Heart right ventricle (tissue), 16 donors: ENCODE measurements around the gene PIK3CD. TPM values are rescaled to one million over a fixed set of nuclear protein-coding genes. Genes with fewer than 3 reads are reported as not detected.
"Not testable (repeated sequence)": the region's sequence is repeated elsewhere in the genome, so short reads cannot be mapped to it uniquely, and the experiment has no call there.

ENCODE experiments used
- ATAC-seq, 8 donors: fragments of 200-7000 bp; cut with Tn5 transposase; one replicate each; pipeline ENCODE4 v1.9.1; 2020; ENCODE audit warnings: mild to moderate bottlenecking in 8 of 8, moderate library complexity in 8 of 8, moderate number of reproducible peaks in 1 of 8
- DNase-seq, 2 donors: peaks; one replicate each; pipeline ENCODE4 v3.0.0-alpha.2; 2020
- H3K27ac ChIP-seq, 10 donors: fragments of 200-600 bp; sonication (generic) in 2 of 10; one replicate each; pipeline versions ENCODE4 v1.5.0 to v1.8.0; 2020 to 2022; ENCODE audit warnings: mild to moderate bottlenecking in 3 of 10
- H3K27me3 ChIP-seq, 7 donors: fragments of 200-600 bp; one replicate each; pipeline ENCODE4 v1.8.0; 2021 to 2022; ENCODE audit warnings: mild to moderate bottlenecking in 2 of 7
- H3K36me3 ChIP-seq, 9 donors: fragments of 200-600 bp; sonication (generic) in 1 of 9; one replicate each; pipeline versions ENCODE4 v1.5.0 to v1.8.0; 2020 to 2022; ENCODE audit warnings: mild to moderate bottlenecking in 2 of 9
- H3K4me1 ChIP-seq, 9 donors: fragments of 200-600 bp; sonication (generic) in 1 of 9; one replicate each; pipeline versions ENCODE4 v1.5.0 to v1.8.0; 2020 to 2022; ENCODE audit warnings: mild to moderate bottlenecking in 4 of 9
- H3K4me3 ChIP-seq, 10 donors: fragments of 200-600 bp; sonication (generic) in 2 of 10; one replicate each; pipeline versions ENCODE4 v1.5.0 to v1.8.0; 2020 to 2022; ENCODE audit warnings: mild to moderate bottlenecking in 7 of 10, moderate library complexity in 2 of 10
- H3K9me3 ChIP-seq, 11 donors: fragments of 200-600 bp in 10 of 11; sonication (generic) in 2 of 11; one replicate each; pipeline versions ENCODE4 v1.5.0 to v1.8.0; 2013 to 2022; ENCODE audit warnings: mild to moderate bottlenecking in 2 of 11, control low read depth in 1 of 11, moderate library complexity in 1 of 11
- WGBS, 2 donors: extraction: QIAGEN DNeasy Blood & Tissue Kit; methylation state at CpG; one replicate each; pipeline ENCODE4 v1.1.7; 2013; ENCODE audit warnings: inconsistent platforms in 1 of 2; 5-methylcytosine and 5-hydroxymethylcytosine counted together
- intact Hi-C, 10 donors: fragments of 100-400 bp; cut with DNase I; formaldehyde crosslinking; loops; one replicate each; pipeline versions ENCODE4 v1.11.1 to v1.14.2; 2022
- polyA plus RNA-seq, 2 donors: library from polyadenylated mRNA; stranded (reverse); fragments of 200-250 nt; gene quantifications; one replicate each; pipeline ENCODE4 v1.2.3, GENCODE V29; 2013
- total RNA-seq, 10 donors: library from RNA; stranded (reverse); fragmentation: NEBNext Ultra II Directional in 3 of 10; extraction: Animal tissue kit (Norgen Biotek cat#: 25700) in 3 of 10; gene quantifications; one replicate each; pipeline versions ENCODE4 v1.2.1 to v1.2.4, GENCODE V29; 2021 to 2023
- TF ChIP-seq, protein P1 (sequence below), 9 donors: fragments of 200-600 bp; sonication (generic) in 2 of 9; IDR thresholded peaks; one replicate each; pipeline versions ENCODE4 v1.5.0 to v1.8.0; 2021 to 2022; ENCODE audit warnings: antibody characterized with exemption in 9 of 9, mild to moderate bottlenecking in 5 of 9, moderate library complexity in 1 of 9
- donor health status: Arrhythmogenic right ventricular cardiomyopathy.
- donor health status: ischemic (EF 13 %, LVEDD 7.1; RV severe dilation, severe dysfunction).
- donor health status: healthy with polysubstance abuse.
- donor health status: DM: no; HTN: yes; CAD: no.
- donor health status: DM: no; HTN: no; CAD: no.
- donor health status: ischemic (EF 25% LVEDD 6.9; RV normal size, moderate dysfunction).
- donor health status: ischemic (EF 25% LVEDD 5.7; RV mildly dilated, moderate dysfunction).
- donor health status: healthy.
- donor health status: DM: yes; HTN: yes; CAD: no.
- donor health status: Ischemic cardiomyopathy.
- donor health status: ischemic (EF 35%, LVEDD 5.7; RV mildly dilated, moderate dysfunction).
- donor health status: nonischemic (EF 11% LVEDD 7.7; RV severe dilation, severe dysfunction).
- donor health status: DM: yes; HTN: yes; CAD: no.
- donor health status: PGD.
- donor health status: ischemic (EF 29% LVEDD 5.4; RV normal size, mild dysfunction).
- donor health status: nonischemic (EF 23%, LVEDD 6.1; RV moderate dilation, normal function).

The PIK3CD gene
- total and polyA plus RNA-seq, 12 donors: 1.0 to 12.1 (median 2.7) TPM

- TF ChIP-seq, protein P1, sequence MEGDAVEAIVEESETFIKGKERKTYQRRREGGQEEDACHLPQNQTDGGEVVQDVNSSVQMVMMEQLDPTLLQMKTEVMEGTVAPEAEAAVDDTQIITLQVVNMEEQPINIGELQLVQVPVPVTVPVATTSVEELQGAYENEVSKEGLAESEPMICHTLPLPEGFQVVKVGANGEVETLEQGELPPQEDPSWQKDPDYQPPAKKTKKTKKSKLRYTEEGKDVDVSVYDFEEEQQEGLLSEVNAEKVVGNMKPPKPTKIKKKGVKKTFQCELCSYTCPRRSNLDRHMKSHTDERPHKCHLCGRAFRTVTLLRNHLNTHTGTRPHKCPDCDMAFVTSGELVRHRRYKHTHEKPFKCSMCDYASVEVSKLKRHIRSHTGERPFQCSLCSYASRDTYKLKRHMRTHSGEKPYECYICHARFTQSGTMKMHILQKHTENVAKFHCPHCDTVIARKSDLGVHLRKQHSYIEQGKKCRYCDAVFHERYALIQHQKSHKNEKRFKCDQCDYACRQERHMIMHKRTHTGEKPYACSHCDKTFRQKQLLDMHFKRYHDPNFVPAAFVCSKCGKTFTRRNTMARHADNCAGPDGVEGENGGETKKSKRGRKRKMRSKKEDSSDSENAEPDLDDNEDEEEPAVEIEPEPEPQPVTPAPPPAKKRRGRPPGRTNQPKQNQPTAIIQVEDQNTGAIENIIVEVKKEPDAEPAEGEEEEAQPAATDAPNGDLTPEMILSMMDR (IDR thresholded peaks at IDR 0.05): peak in 8 of 9 donors; percentile 40 to 79 (median 58)
- H3K27me3 ChIP-seq: peaks cover 0 to 26% (median 15%) of the 10 kb centered on the region in 7 donors
- DNase-seq (no peak), ATAC-seq (peak in 4 of 8 donors; percentile 48 to 63 (median 57))
- H3K4me3 ChIP-seq: no peak overlapping the region
- no peaks in the 10 kb centered on the region for H3K9me3 ChIP-seq
- peaks cover 0 to 34% (median 7%) of the 10 kb centered on the region in 9 donors for H3K36me3 ChIP-seq
- 44 to 45% methylated on average over 16 of the region's 16 CpGs for WGBS, 2 donors
- no peaks in the 10 kb centered on the region for H3K4me1 ChIP-seq
- no peak overlapping the region for H3K27ac ChIP-seq
- intact Hi-C loops: no loop called here
Measured at GRCh38 chr1:9615316-9616063, 36.0 kb upstream of the PIK3CD start.

GRCh38 chr1:9618909-9619679 is 32.4 kb upstream of the PIK3CD start:
- no peaks in the 10 kb centered on the region for H3K36me3 ChIP-seq
- DNase-seq: no peak
- intact Hi-C loops: no loop called here
- no peak overlapping the region for H3K27ac ChIP-seq
- no peak overlapping the region for H3K4me3 ChIP-seq
- no peaks in the 10 kb centered on the region for H3K4me1 ChIP-seq
- no peaks in the 10 kb centered on the region for H3K9me3 ChIP-seq
- TF ChIP-seq, protein P1 (IDR thresholded peaks at IDR 0.05): no peak
- peaks cover 0 to 33% (median 17%) of the 10 kb centered on the region in 7 donors for H3K27me3 ChIP-seq
- ATAC-seq: no peak
- WGBS, 2 donors: 80% methylated on average over 18 of the region's 18 CpGs

DNA sequence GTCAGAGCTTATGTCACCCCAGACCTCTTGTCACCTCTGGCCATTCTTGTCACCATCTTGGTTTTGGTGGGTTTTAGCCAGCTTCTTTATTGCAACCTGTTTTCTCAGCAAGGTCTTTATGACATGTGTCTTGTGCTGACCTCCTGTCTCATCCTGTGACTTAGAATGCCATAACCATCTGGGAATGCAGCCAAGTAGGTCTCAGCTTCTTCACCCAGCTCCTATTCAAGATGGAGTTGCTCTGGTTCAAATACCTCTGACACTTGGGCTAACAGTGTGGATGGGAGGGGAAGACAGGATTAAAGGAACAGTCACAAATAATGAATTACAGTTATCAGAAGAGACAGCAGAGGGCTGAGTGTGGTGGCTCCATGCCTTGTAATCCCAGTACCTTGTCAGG is 30.5 kb upstream of the PIK3CD start:
- Histone ChIP-seq H3K27ac (no peak overlapping the region), H3K4me1 (peaks cover 0 to 1% (median 0%) of the 10 kb centered on the region in 9 donors), H3K27me3 (peaks cover 0 to 46% (median 29%) of the 10 kb centered on the region in 7 donors), H3K9me3 (no peaks in the 10 kb centered on the region), H3K4me3 (no peak overlapping the region), H3K36me3 (no peaks in the 10 kb centered on the region)
- TF ChIP-seq, protein P1 (IDR thresholded peaks at IDR 0.05): no peak
- ATAC-seq: no peak
- no peak for DNase-seq
- intact Hi-C loops: loop anchor here in 3 of 10 donors (10.0 kb wide), 3 partner anchors 64 to 94 kb away; no protein-coding TSS in a partner anchor

- peaks cover 0 to 39% (median 26%) of the 10 kb centered on the region in 7 donors for H3K27me3 ChIP-seq
- no peak overlapping the region for H3K27ac ChIP-seq
- no peaks in the 10 kb centered on the region for H3K9me3 ChIP-seq
- H3K36me3 ChIP-seq: no peaks in the 10 kb centered on the region
- peaks cover 0 to 32% (median 4%) of the 10 kb centered on the region in 9 donors for H3K4me1 ChIP-seq
- DNase-seq: no peak
- ATAC-seq: no peak
- H3K4me3 ChIP-seq: no peak overlapping the region
- intact Hi-C loops: loop anchor here in 3 of 10 donors (10.0 kb wide), 3 partner anchors 61 to 91 kb away; no protein-coding TSS in a partner anchor
- WGBS, 2 donors: 88 to 93% methylated on average over 2 of the region's 2 CpGs
- TF ChIP-seq, protein P1 (IDR thresholded peaks at IDR 0.05): no peak
Measured at GRCh38 chr1:9624081-9624480, 27.4 kb upstream of the PIK3CD start.

DNA sequence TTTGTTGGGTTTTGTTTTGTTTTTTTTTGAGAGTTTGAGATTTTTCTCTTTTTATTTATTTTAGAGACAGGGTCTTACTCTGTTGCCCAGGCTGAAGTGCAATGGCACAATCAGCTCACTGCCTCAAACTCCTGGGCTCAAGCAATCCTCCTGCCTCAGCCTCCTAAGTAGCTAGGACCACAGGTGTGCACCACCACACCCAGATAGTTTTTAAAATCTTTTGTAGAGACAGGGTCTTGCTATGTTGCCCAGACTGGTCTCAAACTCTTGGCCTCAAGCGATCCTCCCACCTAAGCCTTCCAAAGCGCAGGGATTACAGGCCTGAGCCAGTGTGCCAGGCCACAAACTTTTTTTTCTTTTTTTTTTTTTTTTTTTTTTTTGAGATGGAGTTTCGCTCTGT is 26.5 kb upstream of the PIK3CD start:
- peaks cover 0 to 30% (median 18%) of the 10 kb centered on the region in 7 donors for H3K27me3 ChIP-seq
- H3K36me3 ChIP-seq, H3K9me3 ChIP-seq, DNase-seq, H3K4me3 ChIP-seq, H3K27ac ChIP-seq, ATAC-seq: not testable (repeated sequence)
- intact Hi-C loops: loop anchor here in 6 of 10 donors (5.0 to 10.0 kb wide), 7 partner anchors 60 to 807 kb away; partner anchors contain the start of gene CENPS (in 1 of the 6)
- 89 to 96% methylated on average over 3 of the region's 3 CpGs for WGBS, 2 donors
- peaks cover 0 to 38% (median 4%) of the 10 kb centered on the region in 9 donors for H3K4me1 ChIP-seq
